ENCODE results near the gene CRB1.

The CRB1 gene

DNA sequence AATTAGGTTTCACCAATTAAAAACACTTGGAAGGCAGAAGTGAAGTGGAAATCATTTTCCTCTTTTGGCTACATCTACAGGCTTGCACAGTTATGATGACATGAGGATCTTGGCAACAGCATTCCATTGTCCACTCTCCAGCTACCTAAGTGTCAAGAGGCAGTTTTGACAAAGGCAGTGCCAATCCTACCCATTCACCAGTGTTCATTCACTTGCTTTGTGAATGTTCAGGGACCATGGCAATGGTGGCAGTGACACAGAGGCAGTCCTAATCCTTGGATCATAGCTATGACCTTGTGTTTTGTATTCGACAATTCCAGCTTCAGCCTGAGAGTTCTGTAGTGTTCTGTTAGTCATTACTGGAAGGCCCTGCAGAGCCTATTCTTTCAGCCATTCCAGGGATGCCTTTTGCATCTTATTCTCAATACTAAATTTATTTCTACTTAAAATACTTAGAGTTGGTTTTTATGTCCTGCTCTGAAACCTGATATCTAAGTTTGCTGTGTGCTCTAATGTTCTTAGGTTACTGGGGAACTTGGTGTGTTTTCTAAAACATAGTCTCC lies 36.7 kb downstream of the CRB1 start:
- DNase-seq, result no peak

DNA sequence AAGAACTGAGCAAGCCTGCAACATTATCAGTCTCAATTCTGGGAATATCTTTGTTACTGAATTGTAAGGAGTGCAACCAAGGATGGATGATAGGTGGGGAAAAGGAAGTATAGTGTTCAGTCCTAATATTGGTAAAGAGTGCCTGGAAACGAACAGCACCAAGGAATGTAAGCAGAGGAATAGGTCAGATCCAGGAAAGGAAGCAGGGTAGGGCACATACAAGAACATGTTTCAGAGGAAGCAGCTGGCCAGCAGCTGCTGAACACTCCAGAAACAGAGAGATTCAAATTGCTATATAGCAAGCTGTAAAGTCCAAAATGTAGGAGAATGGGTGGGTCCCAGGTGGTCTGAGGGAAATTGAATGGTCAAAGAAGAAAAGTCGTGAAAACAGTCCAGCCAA lies 37.9 kb downstream of the CRB1 start:
- DNase-seq, result no peak

DNA sequence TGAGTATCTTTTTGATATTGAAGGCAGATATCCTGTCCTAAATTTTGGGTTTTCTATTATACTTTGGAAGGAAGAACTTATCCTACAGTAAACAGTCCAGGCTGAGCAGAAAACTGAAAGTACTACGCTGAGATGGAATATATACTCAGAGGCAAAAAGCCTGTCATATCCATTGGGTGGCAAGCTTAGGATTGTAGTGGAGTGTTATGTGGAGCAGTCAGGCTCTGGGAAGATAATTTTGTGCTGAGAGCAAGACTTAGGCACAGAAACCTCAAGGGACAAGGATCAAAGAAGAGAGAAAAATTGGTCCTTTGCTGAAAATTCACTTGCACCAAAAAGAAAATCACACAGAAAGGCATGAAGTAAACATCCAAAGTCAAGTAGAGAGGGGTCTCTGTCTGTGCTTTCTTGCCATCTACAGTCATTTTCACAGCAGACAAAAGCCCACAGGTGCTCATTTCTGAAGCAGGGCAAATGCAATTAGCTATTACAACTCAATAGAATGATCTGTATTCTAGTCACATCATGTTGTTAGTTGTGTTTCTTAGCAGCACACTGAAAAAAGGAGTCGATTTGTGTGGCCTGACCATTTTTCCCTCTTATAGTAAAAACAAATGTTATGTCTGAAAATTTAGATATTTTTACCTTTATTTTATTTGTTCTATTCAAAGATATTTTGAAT lies 38.5 kb downstream of the CRB1 start:
- DNase-seq, result no peak

DNA sequence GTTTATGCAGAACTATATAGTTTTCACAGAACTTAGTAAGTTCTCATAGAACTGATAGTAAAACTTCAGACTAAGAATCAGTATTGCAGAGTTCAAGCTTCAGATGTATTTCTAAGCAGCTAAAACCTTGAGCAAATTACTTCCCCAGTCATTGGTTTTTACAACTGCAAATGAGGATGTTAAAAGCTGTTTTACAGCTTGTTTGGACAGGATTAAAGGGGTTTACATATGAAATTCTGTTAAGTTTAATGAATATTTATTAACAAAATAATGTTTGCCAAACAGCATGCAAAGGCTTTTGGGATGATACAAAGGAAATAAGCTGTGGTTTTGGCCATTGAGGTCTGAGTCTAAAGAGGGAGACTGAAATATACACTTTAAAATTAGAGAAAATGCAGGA lies 39.1 kb downstream of the CRB1 start:
- DNase-seq, result no peak

DNA sequence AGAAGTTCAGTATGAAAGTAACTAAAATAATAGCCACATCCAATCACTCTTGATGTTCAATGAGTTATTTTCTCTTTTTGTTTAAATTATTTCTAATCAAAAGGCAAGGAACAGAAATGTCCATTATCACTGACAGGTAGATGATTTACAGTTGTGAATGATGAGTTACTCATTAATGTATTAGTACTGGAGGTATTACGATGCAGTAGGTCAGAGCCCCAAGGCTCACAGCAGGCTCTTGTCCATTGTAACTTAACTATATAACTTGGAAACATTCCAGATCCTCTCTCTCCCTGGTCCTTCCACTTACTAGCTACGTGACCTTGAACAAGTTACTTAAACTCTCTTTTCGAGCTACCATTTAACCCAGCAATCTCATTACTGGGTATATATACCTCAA lies 39.5 kb downstream of the CRB1 start:
- DNase-seq, result no peak

DNA sequence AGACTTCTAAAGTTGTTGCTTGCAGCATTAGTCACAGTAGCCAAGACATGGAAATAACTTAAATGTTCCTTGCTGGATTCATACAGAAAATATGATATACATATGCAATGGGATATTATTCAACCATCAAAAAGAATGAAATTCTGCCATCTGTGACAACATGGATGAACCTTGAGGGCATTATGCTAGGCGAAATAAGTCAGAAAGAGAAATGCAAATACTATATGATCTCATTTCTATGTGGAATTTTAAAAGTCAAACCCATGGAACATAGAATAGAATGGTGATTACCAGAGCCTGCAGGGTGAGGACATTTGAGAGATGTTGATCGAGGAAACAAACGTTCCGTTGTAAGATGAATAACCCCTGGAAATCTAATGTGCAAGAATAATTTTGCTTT lies 43.0 kb downstream of the CRB1 start:
- DNase-seq, result no peak

DNA sequence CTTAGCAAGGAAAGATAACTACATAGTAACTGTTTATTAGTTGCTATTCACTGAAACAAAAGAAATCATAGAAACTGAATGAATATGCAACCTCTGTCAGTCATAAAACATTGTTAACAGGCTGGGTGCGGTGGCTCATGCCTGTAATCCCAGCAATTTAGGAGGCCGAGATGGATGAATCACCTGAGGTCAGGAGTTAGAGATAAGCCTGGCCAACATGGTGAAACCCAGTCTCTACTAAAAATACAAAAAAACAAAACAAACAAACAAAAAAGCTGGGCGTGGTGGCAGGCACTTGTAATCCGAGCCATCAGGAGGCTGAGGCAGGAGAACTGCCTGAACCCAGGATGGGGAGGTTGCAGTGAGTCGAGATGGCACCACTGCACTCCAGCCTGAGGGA lies 44.1 kb downstream of the CRB1 start:
- DNase-seq, result no peak

DNA sequence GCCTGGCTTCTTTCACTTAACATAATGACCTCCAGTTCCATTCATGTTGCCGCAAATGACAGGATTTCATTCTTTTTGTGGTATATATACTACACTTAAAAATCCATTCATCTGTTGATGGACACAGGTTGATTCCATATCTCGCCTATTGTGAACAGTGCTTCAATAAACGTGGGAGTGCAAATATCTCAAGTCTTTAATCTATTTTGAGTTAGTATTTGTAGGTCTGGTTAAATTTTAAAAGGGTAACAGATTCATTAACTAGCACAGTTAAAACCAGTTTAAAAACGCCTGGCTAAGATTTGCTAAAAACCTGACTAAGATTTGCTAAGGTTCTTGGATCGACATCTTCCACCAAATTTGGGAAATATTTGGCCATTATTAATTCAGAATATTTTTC lies 45.7 kb downstream of the CRB1 start:
- DNase-seq, result no peak

DNA sequence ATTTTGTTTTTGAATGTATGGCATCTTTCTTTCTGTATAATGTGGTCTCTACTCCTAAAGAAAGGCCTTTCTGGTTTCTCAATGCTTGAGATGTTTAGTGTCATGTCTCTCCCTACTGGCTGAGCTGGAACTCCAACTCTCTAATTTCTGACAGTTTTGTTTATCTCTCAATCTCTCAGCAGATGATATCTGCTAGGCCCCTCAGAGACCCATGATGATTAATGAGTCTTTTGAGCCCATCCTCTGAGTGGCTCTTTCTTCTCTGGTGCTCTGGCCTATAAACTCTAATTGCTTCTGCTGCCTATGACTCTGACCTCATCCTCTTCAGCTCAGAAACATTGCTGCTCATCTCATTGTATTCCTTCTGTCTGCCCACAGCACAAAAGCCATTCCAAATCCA lies 46.6 kb downstream of the CRB1 start:
- DNase-seq, result no peak

DNA sequence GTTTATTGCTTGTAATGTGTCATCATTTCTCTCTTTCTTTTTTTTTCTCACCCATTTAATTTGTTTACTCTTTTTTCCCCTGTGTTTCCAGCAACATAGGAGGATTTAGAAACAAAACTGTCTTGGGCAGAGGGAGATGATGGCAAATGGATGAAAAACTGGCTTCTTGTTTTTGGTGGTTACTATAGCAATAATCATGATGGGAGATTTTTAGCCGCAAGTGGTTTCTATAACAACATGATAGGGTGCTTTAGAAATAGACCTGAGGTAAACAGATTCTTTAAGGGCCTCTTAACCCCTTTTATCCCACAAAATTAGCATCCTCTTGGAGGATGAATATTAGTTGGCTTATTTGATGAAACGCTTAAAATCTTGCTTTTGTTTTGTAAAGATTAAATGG lies 51.6 kb downstream of the CRB1 start:
- DNase-seq, result no peak

DNA sequence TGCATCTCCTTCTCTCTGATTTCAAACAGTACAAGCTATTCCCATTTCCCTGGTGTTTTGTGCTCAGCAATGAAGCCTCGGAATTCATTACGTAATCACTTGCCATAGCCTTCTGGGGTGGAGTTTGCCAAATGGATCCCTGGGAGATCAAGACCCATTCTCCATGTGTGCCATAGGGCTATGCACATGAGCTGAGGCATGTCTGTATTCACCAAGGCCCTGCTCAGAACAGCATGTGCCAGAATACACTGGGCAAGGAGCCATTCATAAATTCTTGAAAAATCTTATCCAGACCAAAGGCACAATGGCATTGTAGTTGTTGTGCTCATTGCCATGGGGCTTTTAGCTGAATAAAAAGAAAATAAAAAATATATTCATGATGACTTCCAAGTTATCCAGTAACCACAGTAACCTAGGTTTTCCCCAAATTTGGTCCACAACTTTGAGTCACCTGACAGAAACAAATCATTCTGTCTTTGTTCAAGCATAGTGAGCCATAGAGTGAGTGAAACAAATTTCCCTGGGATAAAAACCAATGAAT lies 53.0 kb downstream of the CRB1 start:
- DNase-seq, result no peak

DNA sequence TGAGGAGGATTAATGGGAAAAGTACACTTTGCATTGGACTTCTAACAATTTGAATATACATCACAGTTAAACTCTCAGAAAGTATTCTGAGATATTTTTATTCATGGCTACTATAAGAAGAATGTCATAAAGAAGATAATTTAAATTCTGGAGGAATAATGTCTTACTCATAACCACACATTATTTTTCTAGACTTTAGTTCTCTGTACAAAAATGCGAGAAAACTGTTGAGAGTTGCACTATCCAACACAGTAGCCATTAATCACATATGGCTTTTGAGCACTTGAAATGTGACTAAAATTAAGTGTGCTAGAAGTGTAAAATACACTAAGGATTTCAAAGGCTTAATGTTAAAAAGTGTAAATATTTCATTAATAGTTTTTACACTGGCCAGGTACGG lies 53.8 kb downstream of the CRB1 start:
- DNase-seq, result no peak

DNA sequence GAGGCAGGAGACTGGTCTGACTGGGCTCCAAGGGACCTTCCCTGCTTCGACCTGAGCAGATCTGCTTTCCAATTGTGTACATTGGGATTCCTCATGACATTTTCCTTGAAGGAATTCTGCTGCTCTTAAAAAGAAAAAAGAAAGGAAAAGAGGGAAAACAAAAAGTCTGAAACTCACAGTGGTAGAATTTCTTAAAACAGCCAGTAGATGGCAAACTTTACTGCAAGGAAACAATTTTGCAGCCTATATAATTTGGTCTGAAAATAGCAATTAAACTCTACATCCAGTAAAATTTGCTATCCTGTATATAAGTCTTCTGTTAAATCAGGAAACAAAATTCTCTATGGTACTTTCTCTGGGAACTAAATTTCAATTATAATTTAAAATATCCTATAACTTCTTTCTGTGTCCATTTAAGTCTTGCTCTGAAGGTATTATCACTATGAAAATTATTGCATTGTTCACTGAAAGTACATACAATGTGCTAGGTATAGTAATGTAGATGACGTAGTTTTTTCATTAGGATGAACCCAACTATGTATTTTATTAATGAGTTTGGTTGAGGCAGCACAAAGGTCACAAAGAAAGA lies 59.8 kb downstream of the CRB1 start:
- DNase-seq, result no peak

DNA sequence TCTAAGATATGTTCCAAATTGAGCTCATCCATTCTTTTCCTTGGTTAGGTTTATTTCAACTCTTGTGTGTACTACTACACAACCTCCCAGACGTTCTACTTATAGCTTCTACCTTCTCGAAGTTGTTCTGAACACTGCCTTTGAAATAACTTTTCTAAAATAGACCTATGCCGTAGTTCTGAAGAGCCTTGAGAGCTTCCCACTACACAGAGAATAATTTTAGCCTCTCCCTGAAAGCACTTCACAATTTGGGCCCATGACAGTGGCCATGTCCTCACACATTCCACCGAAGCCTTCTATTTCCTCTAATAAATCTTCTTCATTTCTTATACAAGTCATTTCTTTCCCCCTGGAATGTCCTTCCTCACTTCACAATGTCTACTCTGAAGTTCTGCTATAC lies 62.2 kb downstream of the CRB1 start:
- DNase-seq, result no peak

DNA sequence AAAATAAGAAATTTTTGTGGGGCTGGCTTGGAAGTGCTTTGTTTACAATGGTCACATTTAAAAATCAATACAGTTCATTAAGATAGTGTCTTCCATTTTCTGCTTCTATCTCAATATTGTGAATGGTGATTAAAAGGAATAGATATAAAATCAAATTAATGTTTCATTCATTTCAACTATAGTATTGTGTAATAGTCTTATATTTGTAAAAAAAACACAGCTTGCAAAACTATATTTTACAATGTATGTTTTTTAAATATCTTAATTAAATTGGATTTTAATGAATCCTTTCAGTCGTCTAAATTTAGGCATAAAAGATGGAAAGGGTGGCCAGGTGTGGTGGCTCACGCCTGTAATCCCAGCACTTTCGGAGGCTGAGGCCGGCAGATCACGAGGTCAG lies 63.5 kb downstream of the CRB1 start:
- DNase-seq, result no peak

DNA sequence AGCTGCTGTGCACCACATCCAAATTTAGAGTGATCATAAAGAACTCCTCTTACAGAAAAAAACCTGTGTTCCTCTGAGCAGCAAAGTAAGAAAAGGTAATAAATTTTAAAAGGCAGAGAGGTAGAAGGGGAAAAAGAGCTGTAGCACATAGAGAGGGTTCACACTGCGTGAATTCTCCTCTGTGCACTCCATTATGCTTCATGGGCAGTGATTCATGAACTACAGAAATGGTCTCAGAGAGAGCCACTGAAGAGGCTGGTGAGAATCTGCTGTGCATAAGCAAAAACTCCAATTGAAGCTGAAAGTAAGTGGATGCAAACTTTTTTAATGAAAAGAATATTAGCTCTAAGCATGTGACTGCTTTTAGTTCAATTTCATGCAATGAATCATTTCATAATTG lies 65.0 kb downstream of the CRB1 start:
- DNase-seq, result no peak

DNA sequence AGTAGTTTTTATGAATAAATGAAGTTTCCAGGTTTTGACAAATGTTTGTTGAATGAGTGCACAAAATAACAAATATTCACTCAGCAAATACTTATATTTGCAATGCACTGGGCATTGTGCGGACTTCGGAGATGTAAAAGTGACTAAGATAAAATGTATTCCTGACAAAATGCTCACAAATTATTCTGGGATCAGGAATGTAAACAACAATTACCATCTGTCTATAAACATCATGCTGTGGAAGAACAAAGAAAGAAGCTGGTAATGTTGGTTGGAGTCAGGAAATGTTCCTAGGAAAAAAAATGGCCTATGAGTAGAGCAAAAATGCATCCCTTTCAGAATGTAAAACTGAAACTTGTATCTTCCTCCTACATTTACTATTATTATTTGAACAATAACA lies 68.5 kb downstream of the CRB1 start:
- no peak for DNase-seq

DNA sequence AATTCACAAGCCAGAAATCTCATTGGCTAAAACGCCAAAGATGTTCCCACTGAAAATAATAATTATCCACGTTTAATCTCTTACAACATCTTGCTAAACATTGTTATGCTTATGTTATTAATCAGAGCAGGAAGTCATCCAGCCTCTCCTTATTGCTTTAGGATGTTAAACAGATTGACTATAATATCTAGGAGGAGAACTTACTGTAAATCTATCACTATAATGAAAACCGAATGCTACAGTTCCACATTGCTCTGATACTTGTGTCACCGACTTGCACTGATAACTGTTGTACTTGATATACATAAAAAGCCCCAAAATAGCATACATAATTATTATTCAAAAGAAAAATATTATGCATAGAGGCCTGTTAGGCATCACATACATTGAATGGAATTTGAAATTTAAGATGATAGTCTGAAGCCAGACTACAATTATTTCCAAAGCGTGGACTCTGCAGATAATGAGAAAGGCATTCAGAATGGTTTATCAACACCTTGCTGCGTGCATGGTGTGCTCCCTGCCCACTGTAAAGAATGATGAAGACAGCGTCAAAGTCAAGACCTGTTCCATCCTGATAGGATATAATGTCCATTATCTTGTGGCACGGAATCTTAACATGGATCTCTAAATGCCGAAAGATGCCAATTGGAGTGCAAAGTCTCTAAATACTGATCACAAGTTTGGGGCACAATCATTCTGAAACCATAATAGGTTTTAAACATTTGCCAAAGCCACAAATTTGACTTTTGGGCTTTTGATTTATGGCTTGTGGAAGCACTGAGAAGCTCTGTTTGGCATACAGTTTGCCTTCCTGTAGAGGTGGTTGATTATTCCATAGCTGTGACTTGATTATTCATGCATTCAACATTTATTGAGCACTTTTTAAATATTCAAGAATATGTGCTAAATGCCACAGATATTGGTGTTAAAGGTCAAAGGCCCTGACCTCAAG lies 71.3 kb downstream of the CRB1 start:
- DNase-seq, result no peak

DNA sequence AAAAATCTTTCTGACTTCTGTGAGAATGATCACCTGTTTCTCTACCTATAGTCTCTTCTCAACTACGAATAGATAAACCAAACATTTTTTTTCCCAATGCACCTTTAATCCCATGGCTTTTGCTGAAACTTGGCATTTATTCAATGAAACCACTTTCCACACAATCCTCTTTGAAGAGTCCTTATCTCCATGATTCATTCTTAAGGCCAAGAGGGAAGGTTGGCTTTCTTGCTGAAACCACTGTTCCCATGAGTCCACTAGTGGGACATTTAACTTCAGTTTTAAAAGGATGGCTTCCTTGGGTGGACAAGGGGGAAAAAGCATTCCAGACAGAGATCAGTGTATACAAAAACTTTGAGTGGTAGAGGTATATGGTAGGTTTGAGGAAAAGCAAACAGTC lies 73.6 kb downstream of the CRB1 start:
- no peak for DNase-seq

DNA sequence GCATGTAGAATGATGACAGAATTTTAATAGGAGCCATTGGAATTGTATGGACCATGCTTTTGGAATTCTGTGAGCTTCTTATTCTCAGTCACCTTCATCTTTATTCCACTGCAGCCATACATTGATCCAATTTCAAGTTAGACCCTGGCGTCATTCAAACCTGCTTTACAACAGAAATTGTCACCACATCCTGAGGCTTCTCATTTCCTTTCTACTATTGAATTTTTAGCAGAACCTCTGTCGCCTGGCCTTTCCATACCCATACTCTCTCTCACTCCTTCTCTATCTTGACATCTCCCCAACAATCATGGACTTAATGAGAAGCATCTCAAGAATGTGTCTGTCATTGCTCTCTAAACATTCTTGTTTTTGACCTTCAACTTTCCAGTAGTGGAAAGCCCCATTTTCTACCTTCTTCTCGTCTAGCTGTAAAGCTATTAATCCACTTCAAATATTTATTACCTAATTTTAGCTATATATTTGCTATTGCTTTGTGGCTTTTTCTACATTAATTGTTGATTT lies 74.1 kb downstream of the CRB1 start:
- no peak for DNase-seq

DNA sequence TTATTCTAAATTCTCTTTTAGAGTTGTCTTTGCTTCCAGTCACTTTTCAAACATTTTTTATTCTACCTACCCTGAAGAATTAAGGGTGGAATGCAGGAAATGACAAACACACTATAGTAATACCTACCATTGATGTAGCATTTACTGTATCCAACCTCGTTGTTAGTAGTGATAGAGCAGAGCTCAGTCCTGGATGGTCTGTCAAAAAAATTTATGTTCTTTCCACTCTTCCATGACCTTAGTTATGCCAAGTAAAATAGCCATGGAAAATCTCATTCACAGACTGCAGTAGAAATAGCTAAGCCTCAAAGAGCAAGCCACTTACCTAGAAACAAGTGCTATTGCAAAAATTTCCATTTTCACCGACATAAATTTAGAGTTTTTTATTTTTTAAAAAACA lies 74.6 kb downstream of the CRB1 start:
- no peak for DNase-seq

DNA sequence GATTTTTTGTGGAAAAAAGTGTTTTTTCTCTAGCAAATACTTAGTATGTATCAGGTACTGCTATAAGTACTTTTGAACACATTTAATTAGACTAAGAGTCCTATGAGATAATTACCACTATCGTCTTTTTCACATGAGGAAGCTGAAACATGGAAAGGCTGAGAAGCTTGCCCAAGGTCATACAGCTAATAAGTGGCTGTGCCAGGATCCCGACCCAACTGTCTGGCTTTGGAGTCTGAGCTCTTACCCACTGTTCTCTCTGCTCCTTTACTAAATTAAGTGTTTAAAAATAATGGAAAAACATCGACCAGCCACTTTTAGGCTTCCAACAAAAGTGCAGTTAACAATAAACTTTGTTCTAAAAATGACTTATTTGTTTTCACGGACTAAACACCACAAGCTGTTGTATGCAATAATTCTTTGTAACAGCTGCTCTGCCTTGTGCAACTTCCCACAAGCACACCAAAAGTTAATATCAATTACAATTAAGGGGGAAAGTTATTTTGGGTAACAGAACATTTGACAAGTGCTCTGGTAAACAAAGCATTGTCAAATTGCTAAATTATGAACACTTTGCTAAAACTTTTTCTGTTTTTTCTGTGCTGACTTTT lies 75.7 kb downstream of the CRB1 start:
- DNase-seq, result no peak
